Endometrium (tissue), 2 donors: ENCODE measurements around the gene ZBTB7C.

Source experiments
- FAIRE-seq: peaks from 2 replicates; lab custom pipeline; 2012; peaks lifted over from hg19 to GRCh38; lab: Jason Lieb, UNC
- donor health status: control.
- donor health status: control.

The ZBTB7C gene

DNA sequence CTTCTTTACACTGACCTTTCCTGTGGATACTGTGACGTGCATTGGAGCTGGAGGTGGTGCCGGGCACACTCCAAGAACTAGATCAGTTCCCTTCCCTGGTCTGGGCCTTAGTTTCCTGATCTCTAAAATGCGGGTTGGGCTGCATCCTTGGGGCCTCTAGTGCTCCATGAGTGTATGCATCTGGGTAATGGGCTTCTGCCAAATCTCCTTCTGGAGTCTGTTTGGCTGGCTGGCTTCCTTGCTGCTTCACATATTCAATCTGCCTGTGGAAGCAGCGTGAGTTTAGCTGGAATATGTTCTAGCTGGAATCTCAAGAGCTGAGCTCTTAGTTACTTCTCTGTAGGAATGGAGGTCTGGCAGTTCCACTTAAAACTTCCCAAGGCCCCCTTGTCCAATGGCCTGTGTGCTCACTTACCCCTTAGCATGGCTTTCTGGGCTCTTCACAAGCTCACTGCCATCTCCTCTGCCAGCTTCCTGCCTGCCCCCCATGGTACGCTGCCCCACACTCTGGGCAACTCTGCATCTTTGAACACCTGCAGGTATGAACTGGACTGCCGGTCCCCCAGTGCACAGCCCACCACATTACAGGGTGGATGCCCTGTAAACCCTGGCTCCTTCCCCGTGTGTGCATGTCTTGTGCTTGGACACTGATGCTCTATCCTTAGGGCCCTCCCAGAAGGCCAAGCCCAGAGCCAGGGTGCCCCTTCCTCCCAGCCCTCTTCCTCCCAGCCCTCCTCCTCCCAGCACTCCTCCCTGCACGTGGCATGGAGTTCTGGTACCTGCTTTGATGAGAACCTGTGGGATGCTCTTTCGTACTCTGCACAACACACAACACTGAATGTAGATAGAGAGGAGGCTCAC is 375.2 kb downstream of the ZBTB7C start:
- FAIRE-seq, result no peak

DNA sequence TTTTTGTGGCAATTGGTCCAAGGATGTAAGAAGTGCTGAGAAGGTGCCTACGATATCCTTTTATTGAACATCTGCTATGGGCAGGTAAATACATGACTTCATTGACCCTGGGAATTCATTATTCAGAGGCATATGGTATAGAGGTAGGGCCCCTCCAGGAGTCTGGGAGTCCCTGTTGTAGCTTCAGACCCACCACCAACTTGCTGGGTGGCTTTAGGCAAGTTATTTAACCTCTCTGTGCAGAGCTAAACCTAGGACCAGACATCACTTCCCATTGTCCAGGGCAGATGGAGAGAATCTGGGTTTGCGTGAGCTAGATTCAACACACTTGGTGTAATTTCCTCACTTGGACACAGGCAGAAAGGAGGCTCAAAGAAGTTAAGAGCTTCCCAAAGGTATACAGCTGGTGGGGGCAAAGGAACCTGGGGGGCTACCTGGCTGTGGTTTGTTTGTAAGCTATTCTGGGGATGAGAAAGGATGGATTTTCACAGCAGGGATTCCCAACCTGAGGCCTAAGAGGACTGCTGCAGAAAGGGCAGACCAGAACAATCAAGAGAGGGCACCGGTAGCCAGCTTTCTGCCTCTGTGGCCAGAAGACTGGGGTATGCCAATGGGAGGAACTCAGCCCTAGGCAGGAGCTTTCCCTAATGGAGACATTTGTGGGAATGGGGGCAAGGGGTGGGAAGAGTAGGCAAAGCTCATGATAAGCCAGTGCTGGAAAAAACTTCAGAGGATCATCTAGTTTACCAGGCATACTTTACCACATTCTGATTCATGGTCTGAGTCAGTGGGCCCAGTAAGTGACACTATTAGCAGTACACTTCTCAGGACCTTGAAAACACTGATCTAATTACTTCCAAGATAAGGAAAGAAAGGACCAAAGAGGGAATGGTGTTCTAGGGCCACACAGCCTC is 376.1 kb downstream of the ZBTB7C start:
- FAIRE-seq, result no peak

DNA sequence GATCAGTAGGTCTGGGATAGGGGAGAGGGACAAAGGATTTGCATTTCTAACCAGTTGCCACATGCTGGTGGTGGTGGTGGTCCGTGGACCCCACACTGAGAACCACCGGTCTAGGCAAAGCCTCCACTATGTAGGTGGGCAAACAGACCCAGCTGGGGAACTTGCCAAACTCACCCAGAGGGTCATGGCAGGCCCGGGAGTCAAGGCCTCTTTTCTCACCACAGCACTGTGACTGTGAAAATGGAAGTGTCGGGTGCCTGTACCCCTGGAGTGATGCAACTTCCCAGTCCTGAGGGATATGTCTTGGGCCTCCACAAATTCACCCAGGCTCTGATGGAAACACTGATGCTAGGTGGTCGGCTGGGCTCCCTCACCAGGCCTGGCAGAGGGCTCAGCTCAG is 377.5 kb downstream of the ZBTB7C start:
- FAIRE-seq, result no peak

DNA sequence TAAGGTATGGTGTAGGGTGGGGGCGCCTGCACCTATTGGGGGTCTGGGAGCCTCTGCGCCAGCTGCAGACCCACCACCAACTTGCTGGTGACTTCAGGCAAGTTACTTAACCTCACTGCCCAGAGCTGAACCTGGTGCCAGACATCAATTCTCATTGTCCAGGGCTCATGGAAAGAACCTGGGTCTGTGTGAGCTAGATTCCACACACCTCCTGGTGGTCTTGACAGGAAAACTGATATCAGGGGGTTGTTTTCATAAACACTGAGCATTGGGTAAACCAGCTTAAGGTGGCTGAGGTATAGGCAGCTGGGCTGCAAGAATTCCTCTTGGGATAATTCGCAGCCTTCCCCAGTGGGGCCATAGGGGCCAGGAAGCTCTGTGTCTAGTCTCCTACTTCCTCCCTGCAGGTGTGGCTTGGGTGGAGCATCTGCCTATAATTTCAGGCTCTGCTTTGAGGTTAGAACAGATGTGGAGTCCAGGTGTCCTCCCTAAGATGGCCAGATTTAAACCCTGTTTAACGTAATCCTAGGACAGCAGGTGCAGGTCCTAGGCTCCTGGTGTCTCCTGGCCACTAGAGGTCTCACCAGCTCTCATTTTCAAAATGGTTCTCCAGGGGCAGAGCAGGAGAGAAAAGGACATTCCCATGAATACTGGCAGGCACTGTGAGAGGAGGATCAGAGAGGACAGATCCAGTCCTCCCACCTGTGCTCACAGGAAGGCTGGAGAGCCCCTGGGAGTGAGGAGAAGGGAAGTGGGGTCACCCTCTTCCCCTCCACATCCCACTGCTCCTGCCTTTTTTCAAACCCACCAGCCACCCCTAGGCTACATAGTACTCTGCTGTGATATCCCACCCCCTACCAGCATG is 378.3 kb downstream of the ZBTB7C start:
- no peak for FAIRE-seq

DNA sequence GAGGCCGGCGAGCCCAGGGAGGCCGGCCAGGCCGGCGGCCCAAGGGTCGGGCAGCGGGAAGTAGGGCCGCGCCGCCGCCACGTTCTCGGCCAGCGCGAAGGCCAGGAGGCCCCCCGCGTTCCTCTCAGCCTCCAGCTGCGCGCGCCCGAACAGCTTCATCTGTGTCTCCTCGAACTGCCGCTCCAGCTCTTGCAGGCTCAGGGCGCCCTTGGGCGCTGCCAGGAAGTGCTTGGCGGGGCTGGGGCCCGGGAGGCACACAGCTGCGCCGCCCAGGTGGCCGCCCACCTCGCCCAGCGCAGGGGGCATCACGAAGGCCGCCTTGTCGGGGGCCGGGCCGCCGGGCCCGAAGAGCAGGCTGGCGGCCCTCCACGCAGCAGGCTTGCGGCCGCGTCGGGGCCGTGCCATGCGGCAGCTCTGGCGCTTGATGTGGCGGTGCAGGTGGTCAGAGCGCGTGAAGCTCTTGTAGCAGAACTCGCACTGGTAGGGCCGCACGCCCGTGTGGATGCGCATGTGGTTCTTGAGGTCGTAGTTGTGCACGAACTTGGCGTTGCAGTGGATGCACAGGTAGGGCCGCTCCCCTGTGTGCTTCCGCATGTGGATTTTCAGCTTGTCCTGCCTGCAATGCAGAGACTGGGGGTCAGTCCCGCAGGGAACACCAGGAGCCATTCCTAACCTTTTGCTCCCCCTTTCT is 379.7 kb downstream of the ZBTB7C start:
- no peak for FAIRE-seq

DNA sequence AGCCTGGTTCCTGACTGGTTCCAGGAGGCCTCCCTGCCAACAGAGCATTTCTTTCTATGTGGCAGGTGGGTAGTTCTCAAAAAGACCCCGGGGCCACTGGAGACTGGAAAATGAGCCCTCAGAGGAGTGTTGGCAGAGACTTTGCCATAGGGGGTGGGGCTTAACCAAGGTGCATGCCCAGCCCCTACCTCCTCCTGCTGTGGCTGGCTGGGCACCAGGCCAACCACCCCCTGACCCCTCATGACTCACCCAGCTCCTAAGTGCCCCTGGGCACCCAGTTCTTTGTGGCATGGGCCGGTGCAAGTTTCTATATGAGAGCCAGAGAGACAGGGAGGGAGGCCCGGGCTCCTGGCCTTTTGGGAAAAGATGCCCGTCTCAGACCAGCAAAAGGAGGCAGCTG is 380.5 kb downstream of the ZBTB7C start:
- no peak for FAIRE-seq

DNA sequence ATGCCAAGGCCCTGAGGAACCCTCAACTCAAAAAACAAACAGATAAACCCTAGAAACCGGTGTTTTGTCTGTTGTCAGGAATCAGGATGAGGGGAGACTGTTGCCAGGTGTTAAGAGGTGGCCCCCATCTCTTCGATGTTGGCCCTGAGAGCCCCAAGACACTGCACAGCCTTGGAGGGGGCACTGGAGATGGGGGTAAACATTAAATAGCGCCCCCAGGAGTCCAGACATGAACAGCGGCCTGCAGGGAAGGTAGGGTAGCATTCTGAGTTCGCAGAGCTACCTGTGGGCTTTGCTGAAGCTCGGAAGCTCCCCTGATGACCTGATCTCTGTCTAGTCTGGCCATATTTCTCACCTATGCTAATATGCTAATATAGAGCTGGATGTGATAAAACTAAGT is 381.1 kb downstream of the ZBTB7C start:
- FAIRE-seq, result no peak

DNA sequence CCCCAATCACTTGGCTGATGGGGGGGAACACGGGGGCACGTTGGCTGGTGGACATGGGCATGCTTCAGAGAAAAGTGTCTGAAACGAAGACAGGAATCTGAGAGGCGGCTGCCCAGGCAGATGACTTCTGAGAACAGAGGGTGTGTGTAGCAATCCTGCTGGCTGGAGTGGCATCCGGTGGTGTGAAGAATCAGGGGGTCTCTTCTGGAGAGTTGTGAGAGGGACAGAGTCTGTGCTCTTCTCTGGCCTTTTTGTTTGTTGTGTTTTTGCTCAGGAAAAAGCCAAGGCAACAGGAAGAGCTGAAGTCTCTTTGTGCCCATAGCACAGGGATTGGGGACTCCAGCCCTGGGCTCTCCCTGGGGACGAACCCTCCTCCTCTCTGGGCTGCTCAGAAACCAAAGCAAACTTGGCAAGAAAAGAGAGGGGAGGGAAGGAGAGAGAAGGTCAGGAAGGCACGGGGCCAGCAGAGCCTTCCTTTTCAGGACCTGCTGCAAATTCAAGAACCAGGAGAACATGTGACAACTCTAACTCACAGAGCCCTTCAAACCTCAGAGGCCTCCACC is 381.7 kb downstream of the ZBTB7C start:
- FAIRE-seq, result no peak

DNA sequence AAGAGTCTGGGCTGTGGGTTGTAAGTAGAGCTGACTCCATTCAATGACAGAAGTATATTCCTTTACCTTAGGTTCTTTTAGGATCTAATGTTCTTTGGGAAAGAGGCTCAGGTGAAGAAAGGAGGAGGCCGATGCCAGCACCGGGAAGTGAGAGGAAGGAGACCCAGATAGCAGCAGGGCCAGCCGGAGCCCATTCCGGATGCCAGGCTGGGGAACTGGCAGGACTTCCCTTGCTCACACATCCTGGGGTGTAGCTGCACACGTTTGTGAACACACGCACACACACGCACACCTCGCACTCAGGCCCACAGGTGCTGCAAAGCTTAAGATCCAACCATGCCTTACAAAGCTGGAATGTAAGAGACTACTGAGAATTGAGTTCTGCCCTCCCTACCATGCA is 383.0 kb downstream of the ZBTB7C start:
- FAIRE-seq, result no peak

DNA sequence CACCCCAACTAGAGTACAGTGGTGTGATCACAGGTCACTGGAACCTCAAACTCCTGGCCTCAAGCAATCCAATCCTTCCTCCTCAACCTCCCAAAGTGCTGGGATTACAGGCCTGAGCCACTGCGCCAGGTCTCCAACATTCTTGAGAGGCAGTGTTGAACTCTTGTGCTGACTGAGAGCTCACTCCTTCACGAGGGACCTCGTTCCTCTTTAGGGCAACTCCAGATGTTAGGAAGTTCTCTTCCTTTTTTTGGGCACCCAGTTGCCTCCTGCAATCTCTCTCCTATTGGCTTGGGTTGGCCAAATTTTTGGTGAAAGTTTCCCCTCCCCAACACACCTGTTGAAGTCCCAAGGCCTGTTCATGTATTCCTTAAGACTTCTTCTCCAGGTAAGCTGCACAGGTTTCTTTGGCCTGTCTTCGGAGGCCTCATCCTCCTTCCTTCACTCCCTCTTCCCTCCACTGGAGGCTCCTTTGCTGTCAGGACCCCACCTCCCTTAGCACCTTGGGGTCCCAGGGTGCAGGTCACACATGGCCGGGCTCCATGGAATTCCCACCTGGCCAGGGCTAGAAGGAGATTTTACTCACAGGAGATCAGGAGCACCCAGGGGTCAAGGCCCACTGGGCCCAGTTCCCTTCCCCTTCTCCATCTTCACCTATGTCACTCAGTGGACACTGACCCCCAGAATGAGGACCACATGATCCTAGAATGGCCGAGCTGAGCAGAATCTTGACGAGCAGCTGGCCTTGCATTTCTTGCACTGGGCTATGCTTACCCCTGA is 384.1 kb downstream of the ZBTB7C start:
- no peak for FAIRE-seq

DNA sequence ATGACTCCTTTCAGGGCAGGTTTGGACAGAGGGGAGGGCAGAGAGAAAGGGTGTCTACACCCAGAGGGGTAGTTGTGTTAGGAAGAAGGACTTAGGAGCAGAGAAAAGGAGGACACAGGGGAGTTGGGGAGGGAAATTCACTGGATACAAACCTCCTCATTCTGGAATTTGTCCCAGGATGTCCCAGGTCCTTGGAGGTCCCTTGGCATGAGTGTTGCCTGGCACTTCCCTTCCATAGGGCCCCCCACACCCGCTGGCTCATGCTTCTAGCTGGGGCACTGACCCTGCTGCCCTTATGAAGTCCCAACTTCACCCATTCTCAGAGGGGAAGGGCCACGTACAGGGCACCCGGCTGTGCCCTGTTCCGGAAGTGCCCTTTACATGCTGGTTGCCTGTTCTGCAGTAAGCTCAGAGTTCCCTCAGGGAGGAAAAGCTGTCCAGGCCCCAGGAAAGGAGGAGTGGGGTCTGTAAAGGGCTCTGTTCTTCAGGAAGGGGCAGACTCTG is 385.1 kb downstream of the ZBTB7C start:
- FAIRE-seq, result no peak

DNA sequence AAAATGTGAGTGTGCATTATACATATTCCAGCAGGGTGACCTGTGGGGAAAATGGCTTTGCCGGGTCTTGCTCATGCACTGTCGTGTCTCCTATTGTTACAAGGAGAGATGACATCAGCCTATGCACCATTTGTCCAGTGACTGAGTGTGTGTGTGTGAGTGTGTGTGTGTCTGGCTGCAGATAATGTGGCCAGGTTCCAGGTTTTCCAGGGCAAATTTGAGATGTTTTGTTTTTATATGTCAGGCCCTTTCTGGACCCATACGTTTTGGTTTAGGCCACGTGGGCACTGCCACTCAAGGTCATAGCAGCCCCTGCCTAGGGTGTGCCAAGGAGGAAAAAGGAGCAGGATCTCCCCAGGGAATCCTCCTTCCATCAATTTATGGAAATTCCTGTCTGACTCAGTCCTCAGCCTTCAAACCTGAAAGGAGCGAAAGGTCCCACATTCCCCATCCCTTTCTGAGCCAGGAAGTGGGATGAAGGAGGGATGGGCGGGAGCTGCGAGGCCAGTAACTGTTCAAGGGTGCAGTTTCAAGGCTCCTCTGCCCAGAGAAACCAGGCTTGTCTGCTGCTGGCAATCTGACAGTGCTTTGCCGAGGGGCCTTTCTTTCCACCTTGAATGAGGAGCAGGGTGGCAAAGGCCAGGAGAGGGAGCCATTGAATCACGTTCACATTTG is 385.7 kb downstream of the ZBTB7C start:
- FAIRE-seq, result no peak

DNA sequence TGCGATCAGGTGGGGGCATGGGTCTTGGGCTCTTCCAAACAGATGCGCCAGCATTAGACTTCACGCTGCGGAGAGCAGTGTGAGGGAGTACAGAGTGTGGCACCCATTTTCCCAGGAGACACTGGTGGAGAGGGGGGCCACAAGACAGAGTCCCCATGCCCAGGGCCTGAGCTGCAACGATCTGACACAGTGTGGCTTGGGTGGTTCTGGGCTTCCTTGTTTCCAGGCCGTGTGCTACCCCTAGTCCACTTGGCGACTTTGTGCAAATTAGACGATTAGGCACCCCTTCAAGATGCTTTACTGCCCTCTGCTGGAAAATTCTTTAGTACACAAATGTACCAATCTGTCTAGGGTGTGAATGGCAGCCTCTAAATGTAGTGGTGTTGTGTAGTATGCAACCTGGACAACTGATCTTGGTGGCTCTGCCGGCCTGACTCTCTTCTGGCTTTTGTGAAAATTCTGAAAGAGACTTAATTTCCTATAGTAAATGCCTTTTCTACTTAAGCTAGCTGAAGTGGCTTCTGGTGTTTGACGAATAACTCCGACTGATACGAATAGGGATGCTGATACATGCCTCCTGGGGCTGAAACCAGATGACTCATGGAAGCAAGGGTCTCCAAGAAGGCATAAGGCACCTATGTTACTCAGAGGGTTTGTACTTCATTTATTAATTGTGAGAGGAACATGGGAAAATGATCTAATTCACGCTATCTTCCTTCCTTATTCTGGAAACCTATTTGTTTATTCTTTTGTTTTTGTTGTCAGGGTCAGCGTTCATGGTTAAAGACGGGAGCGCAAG is 386.5 kb downstream of the ZBTB7C start:
- FAIRE-seq, result no peak

DNA sequence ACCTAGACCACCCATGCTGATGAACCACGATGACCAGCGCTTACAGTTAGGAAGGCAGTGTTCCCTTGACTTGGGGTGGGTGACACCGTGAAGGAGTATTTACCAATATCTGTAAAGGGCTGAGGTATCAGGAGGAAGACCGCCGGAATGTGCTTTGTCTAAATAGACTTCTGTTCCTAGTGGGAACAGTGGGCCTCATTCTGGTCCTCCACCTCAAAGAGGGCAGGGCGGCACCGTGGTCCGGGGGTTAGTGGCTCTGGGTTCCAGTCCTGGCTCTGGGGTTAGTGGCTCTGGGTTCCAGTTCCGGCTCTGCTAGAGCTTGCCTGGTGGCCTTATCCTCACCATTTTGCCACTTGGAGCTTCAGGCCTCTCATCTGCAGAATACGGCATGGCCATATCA is 387.2 kb downstream of the ZBTB7C start:
- no peak for FAIRE-seq

DNA sequence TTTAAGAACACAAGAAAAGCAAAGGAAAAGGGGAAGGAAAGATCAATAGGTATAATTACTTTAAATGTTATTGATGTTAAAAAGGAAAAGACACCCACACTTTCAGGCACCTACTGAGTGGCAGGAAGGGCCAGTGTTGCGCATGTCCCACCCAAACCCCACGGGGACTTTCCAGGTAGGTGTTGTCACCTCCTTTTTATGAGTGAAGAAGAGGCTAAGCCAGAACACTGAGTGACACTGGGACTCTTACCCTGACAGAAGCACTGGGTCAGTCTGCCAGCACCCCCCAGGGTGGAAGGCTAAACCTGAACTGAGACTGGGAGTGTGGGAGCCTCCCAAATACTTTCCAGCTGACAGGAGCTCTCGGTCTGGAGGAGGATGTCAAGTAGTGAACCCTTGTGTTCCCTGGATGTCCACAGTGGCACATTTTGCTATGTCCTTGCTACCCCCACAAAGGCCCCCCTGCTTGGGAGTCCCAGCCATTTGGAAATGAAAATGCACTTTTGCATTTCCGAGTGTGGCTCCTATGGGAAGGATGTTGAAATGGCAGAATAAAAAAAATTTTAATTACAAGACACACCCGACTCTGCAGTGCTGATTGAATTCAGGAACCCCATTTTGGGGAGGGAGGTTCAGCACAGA is 387.8 kb downstream of the ZBTB7C start:
- FAIRE-seq, result no peak

DNA sequence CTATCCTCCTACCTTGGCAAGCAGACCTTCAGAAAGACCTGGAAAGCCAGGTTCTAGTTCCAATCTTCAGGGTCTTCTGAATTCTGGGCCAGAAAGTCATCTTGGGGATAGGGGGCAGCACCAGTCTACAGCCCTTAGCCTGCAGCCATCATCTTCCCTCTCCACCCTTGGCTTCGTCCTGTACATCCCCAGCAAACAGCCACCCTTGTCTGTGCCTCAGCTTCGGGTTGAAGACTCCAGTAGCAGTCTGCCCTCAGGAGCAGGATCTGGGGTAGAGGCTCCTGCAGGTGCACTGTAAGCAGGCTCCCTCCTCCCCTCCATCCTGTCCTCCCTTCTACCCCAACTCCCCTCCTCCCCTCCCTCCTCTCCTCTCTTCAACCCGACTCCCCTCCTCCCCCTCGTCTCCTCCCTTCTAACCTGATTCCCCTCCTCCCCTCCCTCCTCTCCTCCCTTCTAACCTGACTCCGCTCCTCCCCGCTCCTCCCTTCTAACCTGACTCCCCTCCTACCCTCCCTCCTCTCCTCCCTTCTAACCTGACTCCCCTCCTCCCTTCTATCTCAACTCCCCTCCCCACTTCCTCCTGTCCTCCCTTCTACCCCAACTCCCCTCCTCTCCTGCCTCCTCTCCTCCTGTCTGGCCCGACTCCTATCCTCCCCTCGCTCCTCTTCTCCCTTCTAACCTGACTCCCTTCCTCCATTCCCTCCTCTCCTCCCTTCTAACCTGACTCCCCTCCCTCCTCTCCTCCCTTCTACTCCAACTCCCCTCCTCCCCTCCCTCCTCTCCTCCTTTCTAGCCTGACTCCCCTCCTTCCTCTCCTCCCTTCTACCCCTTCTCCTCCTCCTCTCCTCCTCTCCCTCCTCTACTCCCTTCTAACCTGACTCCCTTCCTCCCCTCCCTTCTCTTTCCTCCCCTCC is 388.6 kb downstream of the ZBTB7C start:
- FAIRE-seq, result no peak
